HepG2 (cell line): ENCODE data around the gene FAM90A1. TPM values are rescaled to one million over a fixed set of nuclear protein-coding genes. Genes with fewer than 3 reads are reported as not detected.
"Not testable (repeated sequence)": the region's sequence is repeated elsewhere in the genome, so short reads cannot be mapped to it uniquely, and the experiment has no call there.

Experiments
- ATAC-seq: fragments of 200-7000 bp; cut with Tn5 transposase; 3 replicates; pipeline ENCODE4 v1.9.1; 2020; ENCODE audit warnings: mild to moderate bottlenecking, moderate library complexity
- BruUV-seq: library from RNA; stranded (reverse); fragments of 400-500 nt; replicated peaks from 2 replicates; lab custom pipeline; 2021; lab: Mats Ljungman, UMichigan
- CTCF ChIA-PET: fragments of 300-600 bp; formaldehyde crosslinking; extraction: SDS; loops from one replicate; lab custom pipeline; 2021; ENCODE audit warnings: low total read pairs, inconsistent platforms, low intra/inter-chr PET ratio; lab: Yijun Ruan, JAX
- POLR2A ChIA-PET: fragments of 350-600 bp; sonication (Branson Sonifier 250); formaldehyde crosslinking; loops from one replicate; lab custom pipeline; 2020; ENCODE audit warnings: antibody characterized with exemption, inconsistent platforms; lab: Yijun Ruan, JAX
- DNase-seq: peaks from one replicate; pipeline ENCODE4 v3.0.0-alpha.2; 2015; ENCODE audit warnings: low spot score
- FAIRE-seq: peaks from 3 replicates; lab custom pipeline; 2011; peaks lifted over from hg19 to GRCh38; lab: Jason Lieb, UNC
- H2AFZ ChIP-seq: one replicate; pipeline ENCODE4 v1.6.1; 2011; ENCODE audit warnings: low read length, inconsistent platforms
- H3K27ac ChIP-seq: fragments of 300-600 bp; 3 replicates; pipeline ENCODE4 v1.8.0; 2011; ENCODE audit warnings: mixed run types, mild to moderate bottlenecking, mixed read lengths, low read length, inconsistent platforms; ENCODE audit not compliant: insufficient read depth; ENCODE audit errors: extremely low read length
- H3K27me3 ChIP-seq, 2 experiments: fragments of 200-600 bp in 1 of 2; 2 replicates in 1 of 2; 3 replicates in 1 of 2; pipeline versions ENCODE4 v1.6.0 to v1.8.0; 2011; ENCODE audit warnings: low read length in 2 of 2, mild to moderate bottlenecking in 2 of 2, moderate library complexity in 2 of 2, inconsistent platforms in 1 of 2; ENCODE audit not compliant: insufficient read depth in 2 of 2, control insufficient read depth in 1 of 2
- H3K36me3 ChIP-seq, 2 experiments: fragments of 200-600 bp in 1 of 2; replicated peaks in 1 of 2; 2 replicates in 1 of 2; 3 replicates in 1 of 2; pipeline versions ENCODE4 v1.5.1 to v1.8.0; 2011; ENCODE audit warnings: low read length in 2 of 2, inconsistent platforms in 1 of 2; ENCODE audit not compliant: insufficient read depth in 2 of 2, control insufficient read depth in 1 of 2
- H3K4me1 ChIP-seq: 2 replicates; pipeline ENCODE4 v1.5.1; 2012; ENCODE audit warnings: low read length, inconsistent platforms; ENCODE audit not compliant: insufficient read depth
- H3K4me2 ChIP-seq: 2 replicates; pipeline ENCODE4 v1.6.0; 2011; ENCODE audit warnings: low read depth, low read length, inconsistent platforms
- H3K4me3 ChIP-seq, 3 experiments: fragments of 200-600 bp in 1 of 3; sonication (generic), shearing (Covaris generic) in 1 of 3; replicated peaks in 1 of 3; 2 replicates each; pipeline ENCODE4 v1.5.1; 2011 to 2016; ENCODE audit warnings: low read length in 3 of 3, inconsistent platforms in 2 of 3, low read depth in 2 of 3, mild to moderate bottlenecking in 2 of 3, control low read depth in 1 of 3, mixed read lengths in 1 of 3; ENCODE audit not compliant: insufficient read depth in 1 of 3
- H3K79me2 ChIP-seq: one replicate; pipeline ENCODE4 v1.6.1; 2011; ENCODE audit warnings: low read length, inconsistent platforms; ENCODE audit not compliant: insufficient read depth
- H3K9ac ChIP-seq: 2 replicates; pipeline ENCODE4 v1.6.0; 2011; ENCODE audit warnings: mild to moderate bottlenecking, low read depth, low read length, inconsistent platforms; ENCODE audit not compliant: insufficient read depth
- H3K9me3 ChIP-seq: 2 replicates; pipeline ENCODE4 v1.5.1; 2012; ENCODE audit warnings: mild to moderate bottlenecking, low read length
- H4K20me1 ChIP-seq: 2 replicates; pipeline ENCODE4 v1.6.0; 2011; ENCODE audit warnings: inconsistent platforms, mild to moderate bottlenecking, low read length, moderate library complexity; ENCODE audit not compliant: insufficient read depth
- WGBS: methylation state at CpG from one replicate; pipeline ENCODE4 v1.1.6; 2017; ENCODE audit warnings: low lambda C conversion rate; 5-methylcytosine and 5-hydroxymethylcytosine counted together
- in situ Hi-C: cut with HindIII; loops from 2 replicates; pipeline ENCODE4 v1.10.0; 2017; ENCODE audit warnings: low pct_unique_long_range_greater_than_20kb; ENCODE audit not compliant: extremely low pct_ligation_motif_present
- intact Hi-C: fragments of 100-400 bp; cut with micrococcal nuclease; formaldehyde crosslinking; loops from one replicate; pipeline ENCODE4 v1.10.0; 2022; ENCODE audit not compliant: unreplicated experiment
- polyA plus RNA-seq, 8 experiments: library from polyadenylated mRNA; depleted of rRNA in 3 of 8; stranded (reverse) in 7 of 8; unstranded in 1 of 8; fragments of >200 nt; fragmentation: Illumina TruSeq in 4 of 8; extraction: Trizol in 4 of 8; gene quantifications; 2 replicates each; pipeline versions ENCODE4 v1.2.1 to v1.2.3, GENCODE V29; 2011 to 2016; ENCODE audit warnings: low read depth in 4 of 8, missing spikeins in 1 of 8, mixed read lengths in 1 of 8; ENCODE audit not compliant: insufficient read depth in 1 of 8
- total RNA-seq, 5 experiments: library from RNA; depleted of rRNA; stranded (reverse); fragments of >200 nt; fragmentation: Illumina TruSeq; extraction: Trizol; gene quantifications; 2 replicates each; pipeline ENCODE4 v1.2.3, GENCODE V29; 2016; ENCODE audit warnings: low read depth in 1 of 5

Gene FAM90A1
- total and polyA plus RNA-seq, 2 of the 13 experiments (the other 11 are each of a cell fraction or from before 2014, with no cell fraction given) = not detected

- DNase-seq, H4K20me1 ChIP-seq, H3K27ac ChIP-seq, BruUV-seq, H3K9ac ChIP-seq, H3K9me3 ChIP-seq, H3K4me2 ChIP-seq, H3K36me3 ChIP-seq, H3K79me2 ChIP-seq, in situ Hi-C loops, POLR2A ChIA-PET, CTCF ChIA-PET, H2AFZ ChIP-seq, ATAC-seq, intact Hi-C loops, FAIRE-seq, H3K4me1 ChIP-seq, H3K4me3 ChIP-seq, H3K27me3 ChIP-seq: not testable (repeated sequence)
- WGBS = 43% methylated on average over 5 of the region's 7 CpGs
These were observed 36.8 kb upstream of the FAM90A1 start for GRCh38 chr12:8264236-8264635.

- H3K27ac ChIP-seq, H3K9me3 ChIP-seq, DNase-seq, H2AFZ ChIP-seq, H3K4me2 ChIP-seq, H4K20me1 ChIP-seq, POLR2A ChIA-PET, H3K79me2 ChIP-seq, H3K4me3 ChIP-seq, H3K36me3 ChIP-seq, intact Hi-C loops, BruUV-seq, in situ Hi-C loops, FAIRE-seq, H3K4me1 ChIP-seq, H3K27me3 ChIP-seq, H3K9ac ChIP-seq, ATAC-seq, CTCF ChIA-PET: not testable (repeated sequence)
- 55% methylated on average over 9 of the region's 14 CpGs for WGBS
These were observed 33.7 kb upstream of the FAM90A1 start for GRCh38 chr12:8261111-8261554.

GRCh38 chr12:8256356-8256755, 28.9 kb upstream of the FAM90A1 start:
- POLR2A ChIA-PET, H3K4me3 ChIP-seq, FAIRE-seq, H3K4me2 ChIP-seq, H2AFZ ChIP-seq, H3K27ac ChIP-seq, H4K20me1 ChIP-seq, H3K79me2 ChIP-seq, in situ Hi-C loops, H3K36me3 ChIP-seq, CTCF ChIA-PET, H3K9ac ChIP-seq, intact Hi-C loops, H3K4me1 ChIP-seq, H3K27me3 ChIP-seq, H3K9me3 ChIP-seq, DNase-seq, ATAC-seq, BruUV-seq: not testable (repeated sequence)
- 54% methylated on average over 5 of the region's 5 CpGs for WGBS
